ENCODE results near the gene OGFOD3. TPM values are rescaled to one million over a fixed set of nuclear protein-coding genes. Genes with fewer than 3 reads are reported as not detected.
"Not testable (repeated sequence)": the region's sequence is repeated elsewhere in the genome, so short reads cannot be mapped to it uniquely, and the experiment has no call there.

The OGFOD3 gene
- total RNA-seq, 4 donors from 2014 or later, result 7.9 to 27.5 (median 25.9) TPM

DNA sequence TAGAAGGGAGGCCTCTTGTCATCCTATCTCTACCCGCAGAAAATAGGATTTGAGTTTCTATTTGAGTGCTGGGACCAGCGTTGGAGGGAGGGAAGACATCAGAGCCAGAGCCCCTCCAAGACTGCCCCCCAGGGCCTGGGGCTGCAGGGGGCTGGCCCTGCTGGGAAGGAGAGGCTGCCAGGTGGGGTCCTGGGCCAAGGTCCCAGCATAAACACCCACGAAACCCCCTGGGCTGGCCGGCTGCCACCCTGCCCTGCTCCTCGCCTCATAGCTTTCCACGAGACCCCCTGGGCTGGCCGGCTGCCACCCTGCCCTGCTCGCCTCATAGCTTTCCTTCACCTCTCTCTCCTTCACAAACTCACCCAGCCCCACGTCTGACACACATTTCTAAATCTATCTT, 70.0 kb downstream of the OGFOD3 start:
- TF ChIP-seq EP300 (IDR thresholded peaks at IDR 0.05; ENCODE audit: low read depth), result no peak
- TF ChIP-seq POLR2A (IDR thresholded peaks at IDR 0.05), result no peak
- intact Hi-C loops (cut with DNase I; ENCODE audit: low total_unique reads) (no loop called here), in situ Hi-C loops (cut with MboI; ENCODE audit: low pct_ligation_motif_present in 1 of 4, low pct_unique_long_range_greater_than_20kb in 1 of 4, low sequenced_read_pairs in 3 of 4) (no loop called here)
- no peak for DNase-seq
- Histone ChIP-seq H3K27me3 (peaks cover 17% of the 10 kb centered on the region), H3K9me3 (no peaks in the 10 kb centered on the region), H3K4me3 (no peak overlapping the region), H3K36me3 (no peaks in the 10 kb centered on the region), H3K27ac (no peak overlapping the region), H3K4me1 (peaks cover 0 to 25% (median 11%) of the 10 kb centered on the region in 4 donors)
- WGBS, 2 donors (ENCODE audit: low coverage in 1 of 2), result 41 to 50% methylated on average over 2 to 9 of the region's 9 CpGs

- Histone ChIP-seq H3K4me1 (peaks cover 0 to 25% (median 11%) of the 10 kb centered on the region in 4 donors), H3K27me3 (peaks cover 17% of the 10 kb centered on the region)
- H3K4me3 ChIP-seq; H3K36me3 ChIP-seq; intact Hi-C loops (cut with DNase I; ENCODE audit: low total_unique reads); H3K9me3 ChIP-seq; in situ Hi-C loops (cut with MboI; ENCODE audit: low pct_ligation_motif_present in 1 of 4, low pct_unique_long_range_greater_than_20kb in 1 of 4, low sequenced_read_pairs in 3 of 4); DNase-seq; H3K27ac ChIP-seq: not testable (repeated sequence)
- 78% methylated on average over 11 of the region's 11 CpGs; no CpG with 5 or more reads in 1 of the 2 donors for WGBS, 2 donors (ENCODE audit: low coverage in 1 of 2)
Observed at GRCh38 chr17:82347994-82348393, 70.4 kb downstream of the OGFOD3 start.

GRCh38 chr17:82346342-82347300, 71.8 kb downstream of the OGFOD3 start:
- H3K36me3 ChIP-seq, result no peaks in the 10 kb centered on the region
- peaks cover 17% of the 10 kb centered on the region for H3K27me3 ChIP-seq
- H3K4me3 ChIP-seq, result no peak overlapping the region
- no peak for DNase-seq
- TF ChIP-seq POLR2AphosphoS5 (IDR thresholded peaks at IDR 0.05), result no peak
- TF ChIP-seq POLR2A (IDR thresholded peaks at IDR 0.05), result no peak
- TF ChIP-seq EP300 (IDR thresholded peaks at IDR 0.05; ENCODE audit: low read depth), result no peak
- peak overlapping the region in 2 of 4 donors; percentile 26 to 41 for H3K27ac ChIP-seq
- intact Hi-C loops (cut with DNase I; ENCODE audit: low total_unique reads) (no loop called here), in situ Hi-C loops (cut with MboI; ENCODE audit: low pct_ligation_motif_present in 1 of 4, low pct_unique_long_range_greater_than_20kb in 1 of 4, low sequenced_read_pairs in 3 of 4) (no loop called here)
- H3K4me1 ChIP-seq, result peaks cover 0 to 20% (median 11%) of the 10 kb centered on the region in 4 donors
- 33 to 44% methylated on average over 5 to 28 of the region's 28 CpGs for WGBS, 2 donors (ENCODE audit: low coverage in 1 of 2)
- no peaks in the 10 kb centered on the region for H3K9me3 ChIP-seq

- TF ChIP-seq POLR2AphosphoS5 (IDR thresholded peaks at IDR 0.05) (no peak), POLR2A (IDR thresholded peaks at IDR 0.05) (no peak)
- TF ChIP-seq, protein P1, sequence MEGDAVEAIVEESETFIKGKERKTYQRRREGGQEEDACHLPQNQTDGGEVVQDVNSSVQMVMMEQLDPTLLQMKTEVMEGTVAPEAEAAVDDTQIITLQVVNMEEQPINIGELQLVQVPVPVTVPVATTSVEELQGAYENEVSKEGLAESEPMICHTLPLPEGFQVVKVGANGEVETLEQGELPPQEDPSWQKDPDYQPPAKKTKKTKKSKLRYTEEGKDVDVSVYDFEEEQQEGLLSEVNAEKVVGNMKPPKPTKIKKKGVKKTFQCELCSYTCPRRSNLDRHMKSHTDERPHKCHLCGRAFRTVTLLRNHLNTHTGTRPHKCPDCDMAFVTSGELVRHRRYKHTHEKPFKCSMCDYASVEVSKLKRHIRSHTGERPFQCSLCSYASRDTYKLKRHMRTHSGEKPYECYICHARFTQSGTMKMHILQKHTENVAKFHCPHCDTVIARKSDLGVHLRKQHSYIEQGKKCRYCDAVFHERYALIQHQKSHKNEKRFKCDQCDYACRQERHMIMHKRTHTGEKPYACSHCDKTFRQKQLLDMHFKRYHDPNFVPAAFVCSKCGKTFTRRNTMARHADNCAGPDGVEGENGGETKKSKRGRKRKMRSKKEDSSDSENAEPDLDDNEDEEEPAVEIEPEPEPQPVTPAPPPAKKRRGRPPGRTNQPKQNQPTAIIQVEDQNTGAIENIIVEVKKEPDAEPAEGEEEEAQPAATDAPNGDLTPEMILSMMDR (IDR thresholded peaks at IDR 0.05), result no peak
- Histone ChIP-seq H3K4me3 (no peak overlapping the region), H3K27me3 (peaks cover 9% of the 10 kb centered on the region), H3K36me3 (no peaks in the 10 kb centered on the region), H3K4me1 (peaks cover 0 to 19% (median 11%) of the 10 kb centered on the region in 4 donors), H3K27ac (no peak overlapping the region), H3K9me3 (no peaks in the 10 kb centered on the region)
- in situ Hi-C loops (cut with MboI; ENCODE audit: low pct_ligation_motif_present in 1 of 4, low pct_unique_long_range_greater_than_20kb in 1 of 4, low sequenced_read_pairs in 3 of 4) (no loop called here), intact Hi-C loops (cut with DNase I; ENCODE audit: low total_unique reads) (no loop called here)
- no peak for DNase-seq
- 89 to 98% methylated on average over 6 to 42 of the region's 42 CpGs for WGBS, 2 donors (ENCODE audit: low coverage in 1 of 2)
Observed at GRCh38 chr17:82345151-82345976, 73.0 kb downstream of the OGFOD3 start.

DNA sequence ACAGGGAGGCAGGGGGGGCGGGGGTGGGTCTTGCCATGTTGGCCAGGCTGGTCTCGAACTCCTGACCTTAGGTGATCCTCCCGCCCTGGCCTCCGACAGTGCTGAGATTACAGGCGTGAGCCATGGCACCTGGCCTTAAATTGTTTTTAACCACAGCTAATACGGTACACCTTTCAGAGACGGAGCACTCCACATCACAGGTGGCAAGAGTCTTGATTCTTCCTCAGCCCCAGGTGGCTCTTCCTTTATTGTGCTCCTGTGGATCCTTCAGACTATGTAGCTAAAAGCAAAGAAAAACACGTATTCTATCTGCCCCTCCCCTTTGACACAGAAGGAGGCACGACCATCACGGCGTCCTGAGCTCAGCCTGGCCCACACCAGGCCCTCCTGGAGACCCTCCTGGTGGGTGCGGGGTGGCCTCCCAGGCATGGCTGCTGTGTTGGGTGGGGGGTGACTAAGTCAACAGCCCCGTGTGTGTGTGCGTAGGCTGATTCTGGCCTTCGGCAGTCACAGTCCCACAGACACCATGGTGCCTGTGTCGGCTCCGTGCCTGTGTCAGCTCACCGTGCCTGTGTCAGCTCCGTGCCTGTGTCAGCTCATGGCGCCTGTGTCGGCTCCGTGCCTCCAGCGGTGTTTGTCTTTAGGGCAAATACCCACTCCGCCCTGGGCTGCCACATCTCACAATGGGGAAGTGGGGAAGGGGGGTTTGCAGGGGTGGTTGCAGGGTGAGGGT, 74.0 kb downstream of the OGFOD3 start:
- no peak for TF ChIP-seq POLR2A (IDR thresholded peaks at IDR 0.05)
- TF ChIP-seq, protein P1 (IDR thresholded peaks at IDR 0.05), result no peak
- no peak for TF ChIP-seq EP300 (IDR thresholded peaks at IDR 0.05; ENCODE audit: low read depth)
- TF ChIP-seq POLR2AphosphoS5 (IDR thresholded peaks at IDR 0.05), result no peak
- H3K27ac ChIP-seq, result no peak overlapping the region

More for the DNA sequence above, 74.0 kb downstream of the OGFOD3 start:
- Histone ChIP-seq H3K9me3 (no peaks in the 10 kb centered on the region), H3K4me1 (peaks cover 4 to 23% (median 15%) of the 10 kb centered on the region in 4 donors), H3K36me3 (no peaks in the 10 kb centered on the region), H3K27me3 (peaks cover 9% of the 10 kb centered on the region), H3K4me3 (no peak overlapping the region)
- DNase-seq, result no peak
- 86% methylated on average over 24 of the region's 24 CpGs; no CpG with 5 or more reads in 1 of the 2 donors for WGBS, 2 donors (ENCODE audit: low coverage in 1 of 2)
- in situ Hi-C loops (cut with MboI; ENCODE audit: low pct_ligation_motif_present in 1 of 4, low pct_unique_long_range_greater_than_20kb in 1 of 4, low sequenced_read_pairs in 3 of 4), result no loop called here
- intact Hi-C loops (cut with DNase I; ENCODE audit: low total_unique reads), result no loop called here

All from transverse colon (tissue), 4 donors.